Smooth muscle cell (in vitro differentiated cells): ENCODE data around the gene SLCO2B1. TPM values are rescaled to one million over a fixed set of nuclear protein-coding genes. Genes with fewer than 3 reads are reported as not detected.

ENCODE experiments used
- DNase-seq: peaks from one replicate; lab custom pipeline; 2025; ENCODE audit not compliant: unreplicated experiment; lab: John Stamatoyannopoulos, UW
- H2AFZ ChIP-seq: fragments of 200-600 bp; sonication (generic); 2 replicates; pipeline ENCODE4 v1.6.0; 2016; ENCODE audit warnings: antibody characterized with exemption, low read depth, mild to moderate bottlenecking
- H3F3A ChIP-seq: fragments of 200-600 bp; sonication (generic); 2 replicates; pipeline ENCODE4 v1.6.0; 2017; ENCODE audit warnings: antibody characterized with exemption, low read depth
- H3K27ac ChIP-seq: fragments of 200-600 bp; sonication (generic); 2 replicates; pipeline ENCODE4 v1.5.1; 2016; ENCODE audit warnings: low read depth, mild to moderate bottlenecking
- H3K27me3 ChIP-seq: fragments of 200-600 bp; sonication (generic); 2 replicates; pipeline ENCODE4 v1.6.1; 2016; ENCODE audit warnings: low read depth, mild to moderate bottlenecking
- H3K36me3 ChIP-seq: fragments of 200-600 bp; sonication (generic); 2 replicates; pipeline ENCODE4 v1.5.1; 2016; ENCODE audit warnings: low read depth
- H3K4me1 ChIP-seq: fragments of 200-600 bp; sonication (generic); 2 replicates; pipeline ENCODE4 v1.5.1; 2016; ENCODE audit warnings: low read depth
- H3K4me2 ChIP-seq: fragments of 200-600 bp; sonication (generic); 2 replicates; pipeline ENCODE4 v1.6.0; 2016; ENCODE audit warnings: mild to moderate bottlenecking
- H3K4me3 ChIP-seq: fragments of 200-600 bp; sonication (generic); 2 replicates; pipeline ENCODE4 v1.5.1; 2016; ENCODE audit warnings: mild to moderate bottlenecking
- H3K79me2 ChIP-seq: fragments of 200-600 bp; sonication (generic); 2 replicates; pipeline ENCODE4 v1.6.0; 2016; ENCODE audit warnings: low read depth, mild to moderate bottlenecking
- H3K9ac ChIP-seq: fragments of 200-600 bp; sonication (generic); 2 replicates; pipeline ENCODE4 v1.6.0; 2016; ENCODE audit warnings: low read depth
- H3K9me3 ChIP-seq: fragments of 200-600 bp; sonication (generic); replicated peaks from 2 replicates; pipeline ENCODE4 v1.5.1; 2016; ENCODE audit warnings: low read depth
- H4K20me1 ChIP-seq: fragments of 200-600 bp; sonication (generic); 2 replicates; pipeline ENCODE4 v1.6.0; 2016; ENCODE audit warnings: low read depth
- CTCF ChIP-seq: fragments of 200-600 bp; sonication (generic); IDR thresholded peaks from 2 replicates; pipeline ENCODE4 v1.5.1; 2017; ENCODE audit warnings: borderline replicate concordance, mild to moderate bottlenecking, antibody characterized with exemption; ENCODE audit not compliant: insufficient read depth, poor library complexity, severe bottlenecking
- WGBS: methylation state at CpG from one replicate; pipeline ENCODE4 v1.1.7; 2016; ENCODE audit warnings: low lambda C conversion rate; 5-methylcytosine and 5-hydroxymethylcytosine counted together
- polyA plus RNA-seq: library from polyadenylated mRNA; unstranded; fragments of >200 nt; fragmentation: Nextera tagmentation; extraction: Ambion mirVana; gene quantifications from 2 replicates; pipeline ENCODE4 v1.2.1, GENCODE V29; 2016
- total RNA-seq: library from RNA; depleted of rRNA; stranded (reverse); fragments of >200 nt; gene quantifications from 2 replicates; pipeline ENCODE4 v1.2.3, GENCODE V29; 2014

Gene SLCO2B1
- total and polyA plus RNA-seq, 2 experiments from 2014 or later, result 0.30 TPM; not detected in 1

GRCh38 chr11:75158241-75158640, 7.3 kb downstream of the SLCO2B1 start:
- no peak overlapping the region for H3K9ac ChIP-seq
- H3K9me3 ChIP-seq, result no peaks in the 10 kb centered on the region
- no peaks in the 10 kb centered on the region for H3K36me3 ChIP-seq
- no peaks in the 10 kb centered on the region for H4K20me1 ChIP-seq
- H3K4me1 ChIP-seq, result no peaks in the 10 kb centered on the region
- no peak overlapping the region for H3K27ac ChIP-seq
- no peak for TF ChIP-seq CTCF
- H3K27me3 ChIP-seq, result no peaks in the 10 kb centered on the region
- H3K79me2 ChIP-seq, result no peaks in the 10 kb centered on the region
- no peaks in the 10 kb centered on the region for H3F3A ChIP-seq
- no peak overlapping the region for H2AFZ ChIP-seq
- H3K4me2 ChIP-seq, result no peak overlapping the region
- DNase-seq, result no peak
- H3K4me3 ChIP-seq, result no peak overlapping the region

GRCh38 chr11:75158696-75159150, 7.8 kb downstream of the SLCO2B1 start:
- H2AFZ ChIP-seq, result no peak overlapping the region
- no peak overlapping the region for H3K4me2 ChIP-seq
- no peaks in the 10 kb centered on the region for H3K36me3 ChIP-seq
- DNase-seq, result no peak
- no peaks in the 10 kb centered on the region for H3K27me3 ChIP-seq
- H3F3A ChIP-seq, result no peaks in the 10 kb centered on the region
- H4K20me1 ChIP-seq, result no peaks in the 10 kb centered on the region
- no peaks in the 10 kb centered on the region for H3K4me1 ChIP-seq
- TF ChIP-seq CTCF, result no peak
- no peak overlapping the region for H3K9ac ChIP-seq
- no peak overlapping the region for H3K4me3 ChIP-seq
- no peaks in the 10 kb centered on the region for H3K9me3 ChIP-seq
- no peaks in the 10 kb centered on the region for H3K79me2 ChIP-seq
- 82% methylated on average over 4 of the region's 4 CpGs for WGBS
- no peak overlapping the region for H3K27ac ChIP-seq

- H3K79me2 ChIP-seq, result no peaks in the 10 kb centered on the region
- no peak overlapping the region for H3K27ac ChIP-seq
- no peaks in the 10 kb centered on the region for H3K27me3 ChIP-seq
- H3K9me3 ChIP-seq, result no peaks in the 10 kb centered on the region
- no peak for DNase-seq
- no peaks in the 10 kb centered on the region for H3K36me3 ChIP-seq
- H3K4me2 ChIP-seq, result no peak overlapping the region
- no peak overlapping the region for H3K4me3 ChIP-seq
- H3K9ac ChIP-seq, result no peak overlapping the region
- no peaks in the 10 kb centered on the region for H3F3A ChIP-seq
- H3K4me1 ChIP-seq, result no peaks in the 10 kb centered on the region
- 90% methylated on average over 17 of the region's 17 CpGs for WGBS
- no peak for TF ChIP-seq CTCF
- no peak overlapping the region for H2AFZ ChIP-seq
- no peaks in the 10 kb centered on the region for H4K20me1 ChIP-seq
Measured at GRCh38 chr11:75159151-75159953, 8.4 kb downstream of the SLCO2B1 start.

GRCh38 chr11:75160220-75160757, 9.4 kb downstream of the SLCO2B1 start:
- Histone ChIP-seq H3K9me3 (no peaks in the 10 kb centered on the region), H2AFZ (no peak overlapping the region), H3K9ac (no peak overlapping the region), H3K27ac (no peak overlapping the region), H3K4me3 (no peak overlapping the region), H3K4me1 (no peaks in the 10 kb centered on the region), H3K4me2 (no peak overlapping the region), H4K20me1 (no peaks in the 10 kb centered on the region), H3K79me2 (no peaks in the 10 kb centered on the region), H3F3A (no peaks in the 10 kb centered on the region), H3K36me3 (no peaks in the 10 kb centered on the region), H3K27me3 (no peaks in the 10 kb centered on the region)
- no peak for DNase-seq
- TF ChIP-seq CTCF, result no peak
- WGBS, result 74% methylated on average over 6 of the region's 6 CpGs
